ENCODE results near the gene GRIN2A.

- TF ChIP-seq, protein P1, sequence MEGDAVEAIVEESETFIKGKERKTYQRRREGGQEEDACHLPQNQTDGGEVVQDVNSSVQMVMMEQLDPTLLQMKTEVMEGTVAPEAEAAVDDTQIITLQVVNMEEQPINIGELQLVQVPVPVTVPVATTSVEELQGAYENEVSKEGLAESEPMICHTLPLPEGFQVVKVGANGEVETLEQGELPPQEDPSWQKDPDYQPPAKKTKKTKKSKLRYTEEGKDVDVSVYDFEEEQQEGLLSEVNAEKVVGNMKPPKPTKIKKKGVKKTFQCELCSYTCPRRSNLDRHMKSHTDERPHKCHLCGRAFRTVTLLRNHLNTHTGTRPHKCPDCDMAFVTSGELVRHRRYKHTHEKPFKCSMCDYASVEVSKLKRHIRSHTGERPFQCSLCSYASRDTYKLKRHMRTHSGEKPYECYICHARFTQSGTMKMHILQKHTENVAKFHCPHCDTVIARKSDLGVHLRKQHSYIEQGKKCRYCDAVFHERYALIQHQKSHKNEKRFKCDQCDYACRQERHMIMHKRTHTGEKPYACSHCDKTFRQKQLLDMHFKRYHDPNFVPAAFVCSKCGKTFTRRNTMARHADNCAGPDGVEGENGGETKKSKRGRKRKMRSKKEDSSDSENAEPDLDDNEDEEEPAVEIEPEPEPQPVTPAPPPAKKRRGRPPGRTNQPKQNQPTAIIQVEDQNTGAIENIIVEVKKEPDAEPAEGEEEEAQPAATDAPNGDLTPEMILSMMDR (optimal IDR thresholded peaks at IDR 0.05 in 1 of 3, IDR thresholded peaks at IDR 0.05 in 1 of 3, conservative IDR thresholded peaks at IDR 0.05 in 1 of 3; ENCODE audit: extremely low read depth in 1 of 3, insufficient read depth in 2 of 3, low read length in 3 of 3), result no peak
- no peak for TF ChIP-seq EZH2 (IDR thresholded peaks at IDR 0.05; ENCODE audit: low read length)
Measured at GRCh38 chr16:9826656-9827055, 355.6 kb downstream of the GRIN2A start.

Measured in keratinocyte (primary cell).